Stimulated activated effector memory CD8-positive, alpha-beta T cell treated with anti-CD3 and anti-CD28 coated beads, Interleukin-12 subunit alpha, Interleukin-12 subunit beta, amount 100 ng/mL, for 72 hours (primary cell): Measurements from ENCODE around the gene FOSB.

Experiments used
- ATAC-seq: fragments of 150-1000 bp; cut with Tn5 transposase; 2 replicates; pipeline ENCODE4 v1.10.0; 2021
- DNase-seq, 2 donors: peaks; one replicate each; pipeline ENCODE4 v3.0.0; 2021 to 2022; ENCODE audit warnings: low spot score in 2 of 2
- H3K27ac Mint-ChIP-seq: one replicate; pipeline ENCODE4 v1.8.0; 2022; ENCODE audit warnings: mild to moderate bottlenecking, mixed read lengths
- H3K36me3 Mint-ChIP-seq: one replicate; pipeline ENCODE4 v1.8.0; 2022; ENCODE audit warnings: mild to moderate bottlenecking, mixed read lengths
- H3K4me1 Mint-ChIP-seq: one replicate; pipeline ENCODE4 v1.8.0; 2022; ENCODE audit warnings: mixed read lengths
- H3K4me3 Mint-ChIP-seq: one replicate; pipeline ENCODE4 v1.8.0; 2022; ENCODE audit warnings: mild to moderate bottlenecking, mixed read lengths
- H3K9me3 Mint-ChIP-seq: one replicate; pipeline ENCODE4 v1.8.0; 2022; ENCODE audit warnings: mixed read lengths

FOSB gene

DNA sequence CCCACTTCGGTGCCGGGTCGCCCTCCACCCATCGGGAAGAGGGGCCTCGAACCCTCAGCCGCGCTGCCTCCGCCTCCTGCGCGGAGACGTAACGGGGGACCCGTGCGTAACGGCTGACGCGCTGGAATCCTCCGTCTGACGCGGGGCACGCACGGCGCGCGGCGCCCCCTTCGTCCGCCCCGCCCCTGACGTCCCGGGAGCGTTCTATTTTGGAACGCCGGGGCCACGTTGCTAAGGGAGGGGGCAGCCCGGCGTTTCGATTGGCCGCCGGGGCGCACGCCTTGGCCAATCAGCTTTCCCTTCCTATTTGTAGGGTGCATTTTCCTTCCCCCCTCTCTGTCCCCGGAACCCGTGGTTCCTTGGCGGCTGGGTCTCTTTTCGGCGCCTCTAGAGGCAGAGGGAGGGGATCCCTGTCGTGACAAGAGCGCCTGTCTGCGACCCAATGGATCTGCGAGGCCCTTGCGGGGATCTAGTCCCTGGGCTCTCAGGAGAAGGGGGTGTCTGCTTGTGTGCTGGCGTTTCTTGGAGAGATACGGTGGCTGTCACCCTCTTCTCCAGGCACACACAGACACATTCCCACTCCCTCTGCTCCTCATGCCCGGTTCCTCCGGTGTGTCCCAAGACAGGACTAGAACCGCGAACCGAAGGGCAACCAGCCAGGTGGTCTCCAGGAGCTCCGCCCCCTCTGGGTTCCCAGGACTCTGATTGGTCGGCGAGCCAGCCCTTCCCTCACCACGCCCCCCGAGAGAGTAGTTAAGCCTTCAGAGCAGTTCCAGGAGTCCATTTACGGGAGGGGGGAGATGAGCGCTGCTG is 1.5 kb downstream of the FOSB start:
- Mint-ChIP-seq H3K36me3 (peaks cover 74% of the 10 kb centered on the region), H3K4me1 (peaks cover 60% of the 10 kb centered on the region)
- ATAC-seq, result peak; percentile 83

DNA sequence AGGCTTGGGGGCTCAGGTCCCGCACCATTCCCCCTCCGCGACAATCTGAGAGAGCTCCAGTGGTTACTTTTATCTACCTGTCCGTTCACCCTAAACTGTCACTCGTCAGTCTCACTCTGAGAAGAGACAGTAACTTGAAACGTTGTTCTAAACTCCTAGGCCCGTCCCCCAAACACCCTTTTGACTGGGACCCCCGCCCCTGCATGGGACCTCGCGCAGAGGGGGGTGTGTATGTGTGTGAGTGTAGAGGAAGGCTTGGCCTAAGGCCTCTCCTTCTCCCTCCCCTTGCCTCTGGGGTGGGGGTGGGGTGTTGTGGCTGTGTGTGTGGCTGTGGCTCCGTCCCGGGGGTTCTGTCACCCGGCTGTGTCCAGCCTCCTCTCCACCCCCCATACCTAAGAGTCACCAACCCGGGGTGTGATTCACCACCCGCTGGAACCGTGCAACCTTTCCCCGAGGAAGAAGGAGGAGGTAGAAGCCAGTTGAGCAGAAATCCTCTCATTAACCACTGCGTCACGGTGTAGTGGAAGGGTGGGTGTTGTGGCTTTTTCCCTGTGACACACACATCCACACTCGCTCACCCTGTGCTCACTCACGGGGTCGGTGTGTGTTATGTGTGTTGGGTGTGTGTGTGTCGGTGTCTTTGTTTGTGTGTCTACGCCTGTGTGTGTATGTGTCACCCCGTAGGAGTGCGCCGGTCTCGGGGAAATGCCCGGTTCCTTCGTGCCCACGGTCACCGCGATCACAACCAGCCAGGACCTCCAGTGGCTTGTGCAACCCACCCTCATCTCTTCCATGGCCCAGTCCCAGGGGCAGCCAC is 2.4 kb downstream of the FOSB start:
- H3K36me3 Mint-ChIP-seq, result peaks cover 82% of the 10 kb centered on the region
- DNase-seq (no peak), ATAC-seq (peak; percentile 25)
- peak overlapping the region; percentile 98 for H3K27ac Mint-ChIP-seq
- H3K4me1 Mint-ChIP-seq, result peaks cover 68% of the 10 kb centered on the region
- H3K4me3 Mint-ChIP-seq, result peak overlapping the region; percentile 91
- no peaks in the 10 kb centered on the region for H3K9me3 Mint-ChIP-seq

More for the DNA sequence above, 1.5 kb downstream of the FOSB start:
- Mint-ChIP-seq H3K4me3 (peak overlapping the region; percentile 91), H3K27ac (peak overlapping the region; percentile 98), H3K9me3 (no peaks in the 10 kb centered on the region)
- DNase-seq, result peak; percentile 91 to 96

DNA sequence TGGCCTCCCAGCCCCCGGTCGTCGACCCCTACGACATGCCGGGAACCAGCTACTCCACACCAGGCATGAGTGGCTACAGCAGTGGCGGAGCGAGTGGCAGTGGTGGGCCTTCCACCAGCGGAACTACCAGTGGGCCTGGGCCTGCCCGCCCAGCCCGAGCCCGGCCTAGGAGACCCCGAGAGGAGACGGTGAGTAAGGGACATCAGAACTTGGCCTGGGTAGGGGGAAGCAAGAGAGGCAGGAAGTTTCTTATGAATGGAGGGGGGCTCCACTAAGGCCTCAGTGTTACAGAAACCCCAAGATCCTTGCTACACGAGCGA is 2.9 kb downstream of the FOSB start:
- peaks cover 88% of the 10 kb centered on the region for H3K36me3 Mint-ChIP-seq
- H3K4me3 Mint-ChIP-seq, result peak overlapping the region; percentile 91
- H3K27ac Mint-ChIP-seq, result peak overlapping the region; percentile 98
- no peaks in the 10 kb centered on the region for H3K9me3 Mint-ChIP-seq
- no peak for ATAC-seq
- peaks cover 74% of the 10 kb centered on the region for H3K4me1 Mint-ChIP-seq
- DNase-seq, result no peak

DNA sequence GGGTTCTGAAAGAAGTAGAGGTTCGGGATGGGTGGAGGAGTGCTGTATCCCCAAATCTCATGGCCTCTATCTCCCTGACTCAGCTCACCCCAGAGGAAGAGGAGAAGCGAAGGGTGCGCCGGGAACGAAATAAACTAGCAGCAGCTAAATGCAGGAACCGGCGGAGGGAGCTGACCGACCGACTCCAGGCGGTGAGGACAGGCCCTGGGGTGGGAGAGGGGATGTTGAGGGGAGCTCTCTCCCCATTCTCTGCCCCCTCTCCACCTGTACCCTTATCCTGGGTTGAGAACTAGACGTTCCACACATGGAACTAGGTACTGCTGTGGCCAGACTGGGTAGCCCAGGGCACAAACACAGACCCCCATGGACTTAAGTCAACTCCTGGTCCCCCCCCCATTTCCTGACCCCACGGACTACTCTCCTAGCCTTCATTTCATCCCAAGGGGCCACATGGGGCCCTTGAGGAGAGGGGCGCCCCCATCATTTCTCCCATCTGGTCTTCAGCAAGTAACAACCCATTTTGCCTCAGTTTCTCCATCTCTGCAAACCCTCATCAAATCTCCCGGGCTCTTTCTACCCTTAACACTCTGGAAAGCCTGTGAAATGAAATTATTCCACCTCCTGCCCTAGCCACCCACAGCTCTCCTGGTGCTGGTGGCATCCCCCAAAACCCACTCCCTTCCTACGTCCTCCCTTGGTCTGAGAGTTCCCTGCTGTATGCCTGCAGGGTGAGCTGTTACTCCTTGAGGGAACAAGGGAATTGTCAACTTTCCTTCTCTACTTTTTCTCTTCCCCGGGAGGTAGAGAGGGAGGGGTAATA is 3.5 kb downstream of the FOSB start:
- Mint-ChIP-seq H3K4me3 (peak overlapping the region; percentile 91), H3K27ac (peak overlapping the region; percentile 98), H3K4me1 (peaks cover 79% of the 10 kb centered on the region), H3K9me3 (no peaks in the 10 kb centered on the region), H3K36me3 (peaks cover 90% of the 10 kb centered on the region)
- DNase-seq (no peak), ATAC-seq (no peak)

DNA sequence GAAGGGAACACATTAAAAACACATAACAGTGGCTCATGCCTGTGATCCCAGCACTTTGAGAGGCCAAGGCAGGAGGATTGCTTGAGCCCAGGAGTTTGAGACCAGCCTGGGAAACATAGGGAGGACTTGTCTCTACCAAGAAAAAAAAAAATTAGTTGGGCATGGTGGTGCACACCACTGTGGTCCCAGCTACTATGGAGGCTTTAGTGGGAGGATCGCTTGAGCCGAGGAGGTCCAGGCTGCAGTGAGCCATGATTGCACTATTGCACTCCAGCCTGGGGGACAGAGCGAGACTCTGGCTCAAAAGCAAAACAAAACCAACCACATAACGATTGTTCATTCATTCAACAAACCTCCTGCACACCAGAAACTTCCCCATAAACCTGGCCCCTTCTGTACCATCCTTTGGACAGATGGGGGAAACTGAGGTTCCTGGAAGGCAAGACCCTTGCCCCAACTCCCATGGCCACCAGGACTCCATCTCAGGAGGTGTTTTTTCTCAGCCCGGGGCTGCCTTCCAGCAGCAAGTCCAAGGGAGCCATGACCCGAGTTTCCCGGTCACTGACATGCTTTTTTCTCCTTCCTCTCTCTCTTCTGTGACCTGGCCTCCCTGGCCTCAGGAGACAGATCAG is 4.3 kb downstream of the FOSB start:
- ATAC-seq, result no peak
- H3K4me3 Mint-ChIP-seq, result peak overlapping the region; percentile 17
- H3K4me1 Mint-ChIP-seq, result peaks cover 84% of the 10 kb centered on the region
- DNase-seq, result no peak
- H3K27ac Mint-ChIP-seq, result peak overlapping the region; percentile 89
- peaks cover 89% of the 10 kb centered on the region for H3K36me3 Mint-ChIP-seq
- no peaks in the 10 kb centered on the region for H3K9me3 Mint-ChIP-seq

DNA sequence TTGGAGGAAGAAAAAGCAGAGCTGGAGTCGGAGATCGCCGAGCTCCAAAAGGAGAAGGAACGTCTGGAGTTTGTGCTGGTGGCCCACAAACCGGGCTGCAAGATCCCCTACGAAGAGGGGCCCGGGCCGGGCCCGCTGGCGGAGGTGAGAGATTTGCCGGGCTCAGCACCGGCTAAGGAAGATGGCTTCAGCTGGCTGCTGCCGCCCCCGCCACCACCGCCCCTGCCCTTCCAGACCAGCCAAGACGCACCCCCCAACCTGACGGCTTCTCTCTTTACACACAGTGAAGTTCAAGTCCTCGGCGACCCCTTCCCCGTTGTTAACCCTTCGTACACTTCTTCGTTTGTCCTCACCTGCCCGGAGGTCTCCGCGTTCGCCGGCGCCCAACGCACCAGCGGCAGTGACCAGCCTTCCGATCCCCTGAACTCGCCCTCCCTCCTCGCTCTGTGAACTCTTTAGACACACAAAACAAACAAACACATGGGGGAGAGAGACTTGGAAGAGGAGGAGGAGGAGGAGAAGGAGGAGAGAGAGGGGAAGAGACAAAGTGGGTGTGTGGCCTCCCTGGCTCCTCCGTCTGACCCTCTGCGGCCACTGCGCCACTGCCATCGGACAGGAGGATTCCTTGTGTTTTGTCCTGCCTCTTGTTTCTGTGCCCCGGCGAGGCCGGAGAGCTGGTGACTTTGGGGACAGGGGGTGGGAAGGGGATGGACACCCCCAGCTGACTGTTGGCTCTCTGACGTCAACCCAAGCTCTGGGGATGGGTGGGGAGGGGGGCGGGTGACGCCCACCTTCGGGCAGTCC is 5.0 kb downstream of the FOSB start:
- DNase-seq (no peak), ATAC-seq (no peak)
- Mint-ChIP-seq H3K4me1 (peaks cover 84% of the 10 kb centered on the region), H3K27ac (peak overlapping the region; percentile 89), H3K4me3 (no peak overlapping the region), H3K36me3 (peaks cover 82% of the 10 kb centered on the region), H3K9me3 (no peaks in the 10 kb centered on the region)

DNA sequence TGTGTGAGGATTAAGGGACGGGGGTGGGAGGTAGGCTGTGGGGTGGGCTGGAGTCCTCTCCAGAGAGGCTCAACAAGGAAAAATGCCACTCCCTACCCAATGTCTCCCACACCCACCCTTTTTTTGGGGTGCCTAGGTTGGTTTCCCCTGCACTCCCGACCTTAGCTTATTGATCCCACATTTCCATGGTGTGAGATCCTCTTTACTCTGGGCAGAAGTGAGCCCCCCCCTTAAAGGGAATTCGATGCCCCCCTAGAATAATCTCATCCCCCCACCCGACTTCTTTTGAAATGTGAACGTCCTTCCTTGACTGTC is 5.5 kb downstream of the FOSB start:
- Mint-ChIP-seq H3K36me3 (peaks cover 77% of the 10 kb centered on the region), H3K27ac (peak overlapping the region; percentile 89), H3K4me1 (peaks cover 84% of the 10 kb centered on the region), H3K9me3 (no peaks in the 10 kb centered on the region), H3K4me3 (no peak overlapping the region)
- DNase-seq (no peak), ATAC-seq (no peak)

DNA sequence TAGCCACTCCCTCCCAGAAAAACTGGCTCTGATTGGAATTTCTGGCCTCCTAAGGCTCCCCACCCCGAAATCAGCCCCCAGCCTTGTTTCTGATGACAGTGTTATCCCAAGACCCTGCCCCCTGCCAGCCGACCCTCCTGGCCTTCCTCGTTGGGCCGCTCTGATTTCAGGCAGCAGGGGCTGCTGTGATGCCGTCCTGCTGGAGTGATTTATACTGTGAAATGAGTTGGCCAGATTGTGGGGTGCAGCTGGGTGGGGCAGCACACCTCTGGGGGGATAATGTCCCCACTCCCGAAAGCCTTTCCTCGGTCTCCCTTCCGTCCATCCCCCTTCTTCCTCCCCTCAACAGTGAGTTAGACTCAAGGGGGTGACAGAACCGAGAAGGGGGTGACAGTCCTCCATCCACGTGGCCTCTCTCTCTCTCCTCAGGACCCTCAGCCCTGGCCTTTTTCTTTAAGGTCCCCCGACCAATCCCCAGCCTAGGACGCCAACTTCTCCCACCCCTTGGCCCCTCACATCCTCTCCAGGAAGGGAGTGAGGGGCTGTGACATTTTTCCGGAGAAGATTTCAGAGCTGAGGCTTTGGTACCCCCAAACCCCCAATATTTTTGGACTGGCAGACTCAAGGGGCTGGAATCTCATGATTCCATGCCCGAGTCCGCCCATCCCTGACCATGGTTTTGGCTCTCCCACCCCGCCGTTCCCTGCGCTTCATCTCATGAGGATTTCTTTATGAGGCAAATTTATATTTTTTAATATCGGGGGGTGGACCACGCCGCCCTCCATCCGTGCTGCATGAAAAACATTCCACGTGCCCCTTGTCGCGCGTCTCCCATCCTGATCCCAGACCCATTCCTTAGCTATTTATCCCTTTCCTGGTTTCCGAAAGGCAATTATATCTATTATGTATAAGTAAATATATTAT is 6.1 kb downstream of the FOSB start:
- no peak for DNase-seq
- Mint-ChIP-seq H3K36me3 (peaks cover 77% of the 10 kb centered on the region), H3K9me3 (no peaks in the 10 kb centered on the region), H3K4me3 (no peak overlapping the region), H3K4me1 (peaks cover 85% of the 10 kb centered on the region), H3K27ac (peak overlapping the region; percentile 89)
- no peak for ATAC-seq

DNA sequence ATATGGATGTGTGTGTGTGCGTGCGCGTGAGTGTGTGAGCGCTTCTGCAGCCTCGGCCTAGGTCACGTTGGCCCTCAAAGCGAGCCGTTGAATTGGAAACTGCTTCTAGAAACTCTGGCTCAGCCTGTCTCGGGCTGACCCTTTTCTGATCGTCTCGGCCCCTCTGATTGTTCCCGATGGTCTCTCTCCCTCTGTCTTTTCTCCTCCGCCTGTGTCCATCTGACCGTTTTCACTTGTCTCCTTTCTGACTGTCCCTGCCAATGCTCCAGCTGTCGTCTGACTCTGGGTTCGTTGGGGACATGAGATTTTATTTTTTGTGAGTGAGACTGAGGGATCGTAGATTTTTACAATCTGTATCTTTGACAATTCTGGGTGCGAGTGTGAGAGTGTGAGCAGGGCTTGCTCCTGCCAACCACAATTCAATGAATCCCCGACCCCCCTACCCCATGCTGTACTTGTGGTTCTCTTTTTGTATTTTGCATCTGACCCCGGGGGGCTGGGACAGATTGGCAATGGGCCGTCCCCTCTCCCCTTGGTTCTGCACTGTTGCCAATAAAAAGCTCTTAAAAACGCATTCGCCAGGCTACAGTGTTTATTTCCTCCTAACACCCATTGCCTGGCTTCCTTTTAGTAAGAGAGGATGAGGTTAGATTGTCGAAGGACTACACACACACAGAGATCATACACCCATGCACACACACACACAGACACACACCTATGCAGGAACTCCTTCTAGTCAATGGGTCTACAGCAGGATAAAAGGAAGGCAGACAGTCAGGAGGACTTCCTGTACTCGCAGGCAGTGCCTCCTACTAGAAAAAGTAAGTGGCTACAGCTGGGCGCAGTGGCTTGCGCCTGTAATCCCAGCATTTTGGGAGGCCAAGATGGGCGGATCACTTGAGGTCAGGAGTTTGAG is 7.1 kb downstream of the FOSB start:
- peak overlapping the region; percentile 89 for H3K27ac Mint-ChIP-seq
- peaks cover 87% of the 10 kb centered on the region for H3K4me1 Mint-ChIP-seq
- no peak overlapping the region for H3K4me3 Mint-ChIP-seq
- H3K9me3 Mint-ChIP-seq, result no peaks in the 10 kb centered on the region
- DNase-seq, result no peak
- peaks cover 70% of the 10 kb centered on the region for H3K36me3 Mint-ChIP-seq
- ATAC-seq, result no peak

DNA sequence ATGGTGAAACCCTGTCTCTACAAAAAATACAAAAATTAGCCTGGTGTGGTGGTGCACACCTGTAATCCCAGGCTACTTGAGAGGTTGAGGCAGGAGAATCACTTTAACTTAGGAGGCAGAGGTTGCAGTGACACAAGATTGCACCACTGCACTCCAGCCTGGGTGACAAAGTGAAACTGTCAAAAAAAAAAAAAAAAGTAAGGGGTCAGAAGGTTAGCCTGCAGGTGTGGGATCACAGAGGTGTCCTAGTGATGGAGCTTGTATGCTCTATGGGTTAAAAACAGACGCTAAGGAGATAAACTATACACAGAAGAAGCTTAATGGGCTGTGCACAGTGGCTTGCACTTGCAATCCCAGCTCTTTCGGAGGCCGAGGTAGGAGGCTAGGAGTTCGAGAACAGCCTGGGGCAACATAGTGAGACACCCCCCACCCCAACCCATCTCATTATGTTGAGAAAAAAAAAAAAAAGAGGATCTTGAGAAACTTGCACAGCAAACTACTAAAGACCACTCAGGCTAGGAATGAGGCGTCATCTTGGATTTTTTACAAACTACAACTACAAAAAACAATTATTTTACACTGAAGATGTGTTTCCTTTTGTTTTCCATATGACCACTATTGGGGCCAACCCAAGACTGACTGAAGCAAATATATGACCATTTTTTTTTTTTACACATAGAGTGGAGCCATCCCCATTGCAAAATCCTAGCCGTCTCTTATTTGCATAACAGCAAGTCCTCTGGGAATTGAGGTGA is 7.9 kb downstream of the FOSB start:
- H3K36me3 Mint-ChIP-seq, result peaks cover 62% of the 10 kb centered on the region
- no peak for ATAC-seq
- DNase-seq, result no peak
- peaks cover 79% of the 10 kb centered on the region for H3K4me1 Mint-ChIP-seq
- H3K9me3 Mint-ChIP-seq, result no peaks in the 10 kb centered on the region
- peak overlapping the region; percentile 99 for H3K27ac Mint-ChIP-seq
- peak overlapping the region; percentile 65 for H3K4me3 Mint-ChIP-seq

DNA sequence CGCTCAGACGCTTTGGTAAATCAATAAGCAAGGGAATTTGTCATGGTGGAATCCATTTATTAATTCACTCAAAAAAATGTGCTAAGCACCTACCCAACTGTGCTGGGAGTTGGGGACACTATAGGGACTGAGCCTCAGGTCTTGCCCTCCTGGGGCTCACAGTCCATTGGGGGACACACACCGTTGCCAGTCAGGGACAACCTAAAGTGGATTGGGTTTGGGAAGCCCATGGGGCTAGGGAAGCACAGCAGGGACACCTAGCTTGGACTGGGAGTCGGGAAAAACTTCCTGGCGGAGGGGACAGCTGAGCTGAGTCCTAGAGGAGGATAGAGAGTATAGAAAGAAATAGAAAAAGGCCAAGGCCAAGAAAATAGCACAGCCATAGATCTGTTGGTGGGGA is 8.5 kb downstream of the FOSB start:
- H3K4me3 Mint-ChIP-seq, result peak overlapping the region; percentile 65
- peak overlapping the region; percentile 99 for H3K27ac Mint-ChIP-seq
- no peaks in the 10 kb centered on the region for H3K9me3 Mint-ChIP-seq
- DNase-seq (no peak), ATAC-seq (no peak)
- peaks cover 56% of the 10 kb centered on the region for H3K36me3 Mint-ChIP-seq
- peaks cover 74% of the 10 kb centered on the region for H3K4me1 Mint-ChIP-seq

DNA sequence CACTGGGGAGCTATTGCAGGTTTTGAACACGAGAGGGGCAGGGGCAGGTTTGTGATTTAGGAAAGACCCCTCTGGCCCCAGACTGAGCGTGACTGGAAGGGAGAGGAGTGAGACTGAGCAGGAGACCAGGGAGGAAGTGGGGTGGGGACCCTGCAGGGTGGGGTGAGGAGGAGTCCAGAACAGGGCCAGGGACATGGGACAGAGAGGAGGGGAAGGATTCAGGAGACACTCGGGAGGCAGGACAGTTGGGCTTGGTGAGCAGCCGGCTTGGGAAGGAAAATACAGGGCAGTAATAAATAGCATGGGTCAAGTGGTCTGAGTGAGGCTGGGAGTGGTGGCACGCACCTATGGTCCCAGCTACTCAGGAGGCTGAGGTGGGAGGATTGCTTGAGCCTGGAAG is 9.4 kb downstream of the FOSB start:
- peak overlapping the region; percentile 99 for H3K27ac Mint-ChIP-seq
- peaks cover 47% of the 10 kb centered on the region for H3K36me3 Mint-ChIP-seq
- peaks cover 66% of the 10 kb centered on the region for H3K4me1 Mint-ChIP-seq
- ATAC-seq (no peak), DNase-seq (no peak)
- H3K9me3 Mint-ChIP-seq, result no peaks in the 10 kb centered on the region
- H3K4me3 Mint-ChIP-seq, result peak overlapping the region; percentile 65
